HepG2 (cell line): ENCODE results near the gene ESYT1. TPM values are rescaled to one million over a fixed set of nuclear protein-coding genes. Genes with fewer than 3 reads are reported as not detected.

Experiments
- ATAC-seq: fragments of 200-7000 bp; cut with Tn5 transposase; 3 replicates; pipeline ENCODE4 v1.9.1; 2020; ENCODE audit warnings: mild to moderate bottlenecking, moderate library complexity
- BruUV-seq: library from RNA; stranded (reverse); fragments of 400-500 nt; replicated peaks from 2 replicates; lab custom pipeline; 2021; lab: Mats Ljungman, UMichigan
- CTCF ChIA-PET: fragments of 300-600 bp; formaldehyde crosslinking; extraction: SDS; loops from one replicate; lab custom pipeline; 2021; ENCODE audit warnings: low total read pairs, inconsistent platforms, low intra/inter-chr PET ratio; lab: Yijun Ruan, JAX
- POLR2A ChIA-PET: fragments of 350-600 bp; sonication (Branson Sonifier 250); formaldehyde crosslinking; loops from one replicate; lab custom pipeline; 2020; ENCODE audit warnings: antibody characterized with exemption, inconsistent platforms; lab: Yijun Ruan, JAX
- DNase-seq: peaks from one replicate; pipeline ENCODE4 v3.0.0-alpha.2; 2015; ENCODE audit warnings: low spot score
- FAIRE-seq: peaks from 3 replicates; lab custom pipeline; 2011; peaks lifted over from hg19 to GRCh38; lab: Jason Lieb, UNC
- H2AFZ ChIP-seq: one replicate; pipeline ENCODE4 v1.6.1; 2011; ENCODE audit warnings: low read length, inconsistent platforms
- H3K27ac ChIP-seq: fragments of 300-600 bp; 3 replicates; pipeline ENCODE4 v1.8.0; 2011; ENCODE audit warnings: mixed run types, mild to moderate bottlenecking, mixed read lengths, low read length, inconsistent platforms; ENCODE audit not compliant: insufficient read depth; ENCODE audit errors: extremely low read length
- H3K27me3 ChIP-seq, 2 experiments: fragments of 200-600 bp in 1 of 2; 2 replicates in 1 of 2; 3 replicates in 1 of 2; pipeline versions ENCODE4 v1.6.0 to v1.8.0; 2011; ENCODE audit warnings: low read length in 2 of 2, mild to moderate bottlenecking in 2 of 2, moderate library complexity in 2 of 2, inconsistent platforms in 1 of 2; ENCODE audit not compliant: insufficient read depth in 2 of 2, control insufficient read depth in 1 of 2
- H3K36me3 ChIP-seq, 2 experiments: fragments of 200-600 bp in 1 of 2; replicated peaks in 1 of 2; 2 replicates in 1 of 2; 3 replicates in 1 of 2; pipeline versions ENCODE4 v1.5.1 to v1.8.0; 2011; ENCODE audit warnings: low read length in 2 of 2, inconsistent platforms in 1 of 2; ENCODE audit not compliant: insufficient read depth in 2 of 2, control insufficient read depth in 1 of 2
- H3K4me1 ChIP-seq: 2 replicates; pipeline ENCODE4 v1.5.1; 2012; ENCODE audit warnings: low read length, inconsistent platforms; ENCODE audit not compliant: insufficient read depth
- H3K4me2 ChIP-seq: 2 replicates; pipeline ENCODE4 v1.6.0; 2011; ENCODE audit warnings: low read depth, low read length, inconsistent platforms
- H3K4me3 ChIP-seq, 3 experiments: fragments of 200-600 bp in 1 of 3; sonication (generic), shearing (Covaris generic) in 1 of 3; replicated peaks in 1 of 3; 2 replicates each; pipeline ENCODE4 v1.5.1; 2011 to 2016; ENCODE audit warnings: low read length in 3 of 3, inconsistent platforms in 2 of 3, low read depth in 2 of 3, mild to moderate bottlenecking in 2 of 3, control low read depth in 1 of 3, mixed read lengths in 1 of 3; ENCODE audit not compliant: insufficient read depth in 1 of 3
- H3K79me2 ChIP-seq: one replicate; pipeline ENCODE4 v1.6.1; 2011; ENCODE audit warnings: low read length, inconsistent platforms; ENCODE audit not compliant: insufficient read depth
- H3K9ac ChIP-seq: 2 replicates; pipeline ENCODE4 v1.6.0; 2011; ENCODE audit warnings: mild to moderate bottlenecking, low read depth, low read length, inconsistent platforms; ENCODE audit not compliant: insufficient read depth
- H3K9me3 ChIP-seq: 2 replicates; pipeline ENCODE4 v1.5.1; 2012; ENCODE audit warnings: mild to moderate bottlenecking, low read length
- H4K20me1 ChIP-seq: 2 replicates; pipeline ENCODE4 v1.6.0; 2011; ENCODE audit warnings: inconsistent platforms, mild to moderate bottlenecking, low read length, moderate library complexity; ENCODE audit not compliant: insufficient read depth
- EEA1 ChIP-seq: sonication (generic); formaldehyde crosslinking; IDR thresholded peaks from 2 replicates; pipeline ENCODE4 v1.5.1; 2020; ENCODE audit warnings: mild to moderate bottlenecking, missing genetic modification reagents, borderline replicate concordance
- FOXO4 ChIP-seq: sonication (generic); formaldehyde crosslinking; conservative IDR thresholded peaks from 2 replicates; pipeline ENCODE4 v1.8.1; 2023; ENCODE audit warnings: missing genetic modification reagents
- MED8 ChIP-seq: sonication (generic); formaldehyde crosslinking; IDR thresholded peaks from 2 replicates; pipeline ENCODE4 v1.8.1; 2023; ENCODE audit warnings: mild to moderate bottlenecking, missing genetic modification reagents; ENCODE audit not compliant: insufficient replicate concordance
- MLX ChIP-seq: IDR thresholded peaks from 2 replicates; pipeline ENCODE4 v1.6.1; 2016
- NFAT5 ChIP-seq: sonication (generic); formaldehyde crosslinking; IDR thresholded peaks from 2 replicates; pipeline ENCODE4 v1.4.0; 2020; ENCODE audit warnings: missing genetic modification reagents
- ZMAT3 ChIP-seq: sonication (generic); formaldehyde crosslinking; conservative IDR thresholded peaks from 2 replicates; pipeline ENCODE4 v1.7.0; 2021; ENCODE audit warnings: missing genetic modification reagents
- ZNF136 ChIP-seq: sonication (generic); formaldehyde crosslinking; IDR thresholded peaks from 2 replicates; pipeline ENCODE4 v1.8.1; 2022; ENCODE audit warnings: low read depth, mild to moderate bottlenecking, moderate library complexity, missing genetic modification reagents
- ZNF17 ChIP-seq: sonication (generic); formaldehyde crosslinking; IDR thresholded peaks from 2 replicates; pipeline ENCODE4 v1.5.0; 2020; ENCODE audit warnings: mild to moderate bottlenecking, missing genetic modification reagents
- ZNF556 ChIP-seq: sonication (generic); formaldehyde crosslinking; IDR thresholded peaks from 2 replicates; pipeline ENCODE4 v1.4.0; 2020; ENCODE audit warnings: mild to moderate bottlenecking, missing genetic modification reagents, borderline replicate concordance
- WGBS: methylation state at CpG from one replicate; pipeline ENCODE4 v1.1.6; 2017; ENCODE audit warnings: low lambda C conversion rate; 5-methylcytosine and 5-hydroxymethylcytosine counted together
- in situ Hi-C: cut with HindIII; loops from 2 replicates; pipeline ENCODE4 v1.10.0; 2017; ENCODE audit warnings: low pct_unique_long_range_greater_than_20kb; ENCODE audit not compliant: extremely low pct_ligation_motif_present
- intact Hi-C: fragments of 100-400 bp; cut with micrococcal nuclease; formaldehyde crosslinking; loops from one replicate; pipeline ENCODE4 v1.10.0; 2022; ENCODE audit not compliant: unreplicated experiment
- polyA plus RNA-seq, 8 experiments: library from polyadenylated mRNA; depleted of rRNA in 3 of 8; stranded (reverse) in 7 of 8; unstranded in 1 of 8; fragments of >200 nt; fragmentation: Illumina TruSeq in 4 of 8; extraction: Trizol in 4 of 8; gene quantifications; 2 replicates each; pipeline versions ENCODE4 v1.2.1 to v1.2.3, GENCODE V29; 2011 to 2016; ENCODE audit warnings: low read depth in 4 of 8, missing spikeins in 1 of 8, mixed read lengths in 1 of 8; ENCODE audit not compliant: insufficient read depth in 1 of 8
- total RNA-seq, 5 experiments: library from RNA; depleted of rRNA; stranded (reverse); fragments of >200 nt; fragmentation: Illumina TruSeq; extraction: Trizol; gene quantifications; 2 replicates each; pipeline ENCODE4 v1.2.3, GENCODE V29; 2016; ENCODE audit warnings: low read depth in 1 of 5
- TF ChIP-seq, protein P1 (sequence below): sonication (generic); formaldehyde crosslinking; IDR thresholded peaks from 2 replicates; pipeline ENCODE4 v1.5.0; 2020; ENCODE audit warnings: missing genetic modification reagents

The ESYT1 gene
- total and polyA plus RNA-seq, 2 of the 13 experiments (the other 11 are each of a cell fraction or from before 2014, with no cell fraction given) = 66.9 to 71.0 TPM

GRCh38 chr12:56126732-56127239 is 1.3 kb upstream of the ESYT1 start (continued):
- TF ChIP-seq, protein P1, sequence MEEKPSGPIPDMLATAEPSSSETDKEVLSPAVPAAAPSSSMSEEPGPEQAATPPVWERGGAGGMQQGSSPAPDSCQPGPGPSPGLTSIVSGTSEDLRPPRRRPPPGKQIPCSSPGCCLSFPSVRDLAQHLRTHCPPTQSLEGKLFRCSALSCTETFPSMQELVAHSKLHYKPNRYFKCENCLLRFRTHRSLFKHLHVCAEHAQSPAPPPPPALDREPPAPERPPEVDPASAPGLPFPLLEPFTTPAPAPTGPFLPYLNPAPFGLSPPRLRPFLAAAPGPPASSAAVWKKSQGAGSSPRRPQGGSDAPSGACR (CRISPR knock-in tag) = no peak
- TF ChIP-seq, all 625 proteins: peak for 4

- POLR2A ChIA-PET = interaction anchor here (0.5 to 3.8 kb wide), 31 partner anchors 9 to 624 kb away, joined by 3 to 58 read pairs (median 5); partner anchors contain the start of genes CNPY2, COQ10A, ERBB3 and MYL6
- peak overlapping the region; percentile 87 for H3K4me2 ChIP-seq
- DNase-seq (no peak), FAIRE-seq (no peak), ATAC-seq (no peak)
- in situ Hi-C loops (loop anchor here (5.0 kb wide), 1 partner anchor 60 kb away; the partner anchor contains the start of gene SMARCC2), intact Hi-C loops (loop anchor here (2.0 kb wide), 2 partner anchors 31 to 61 kb away; partner anchors contain the start of genes MYL6 and SMARCC2)
- H3K79me2 ChIP-seq = peaks cover 17% of the 10 kb centered on the region
- peak overlapping the region; percentile 31 for H2AFZ ChIP-seq
- no TSS peak for BruUV-seq
- H3K9me3 ChIP-seq = no peaks in the 10 kb centered on the region
- H3K4me1 ChIP-seq = peaks cover 67% of the 10 kb centered on the region
- peak overlapping the region; percentile 52 to 89 (median 61) for H3K4me3 ChIP-seq
- peak overlapping the region; percentile 78 for H3K9ac ChIP-seq
- H3K27me3 ChIP-seq = no peaks in the 10 kb centered on the region
- no peaks in the 10 kb centered on the region for H4K20me1 ChIP-seq
- peak overlapping the region; percentile 65 for H3K27ac ChIP-seq
- peaks cover 10 to 23% of the 10 kb centered on the region in 2 experiments for H3K36me3 ChIP-seq
- CTCF ChIA-PET = interaction anchor here (1.2 to 4.2 kb wide), 2 partner anchors 62 to 95 kb away, joined by 3 to 24 read pairs; partner anchors contain the start of gene SMARCC2
- 3% methylated on average over 8 of the region's 8 CpGs for WGBS
- TF ChIP-seq EEA1 = no peak
- 0 out of 2 replicates have a peak, but pooled peaks have one; percentile 4 for TF ChIP-seq ZNF136 (CRISPR knock-in tag)
- no peak for TF ChIP-seq ZMAT3 (CRISPR knock-in tag)
- no peak for TF ChIP-seq FOXO4
- TF ChIP-seq MLX (CRISPR knock-in tag) = no peak
- TF ChIP-seq MED8 = no peak
- no peak for TF ChIP-seq ZNF17 (CRISPR knock-in tag)
- TF ChIP-seq ZNF556 (CRISPR knock-in tag) = no peak
- no peak for TF ChIP-seq NFAT5 (CRISPR knock-in tag)
Measured at GRCh38 chr12:56127485-56127887, 581 bp upstream of the ESYT1 start.
